ENCODE results near the gene CD59. TPM values are rescaled to one million over a fixed set of nuclear protein-coding genes. Genes with fewer than 3 reads are reported as not detected.
"Not testable (repeated sequence)": the region's sequence is repeated elsewhere in the genome, so short reads cannot be mapped to it uniquely, and the experiment has no call there.

Gene CD59
- total RNA-seq, 2 donors from 2014 or later: 78.1 to 147 TPM

GRCh38 chr11:33665350-33666106 is 70.7 kb downstream of the CD59 start:
- H3K4me3 Mint-ChIP-seq: no peak overlapping the region
- ATAC-seq (replicated peaks): no peak
- no peaks in the 10 kb centered on the region for H3K9me3 Mint-ChIP-seq
- peaks cover 21% of the 10 kb centered on the region for H3K27me3 Mint-ChIP-seq
- no peaks in the 10 kb centered on the region for H3K4me1 Mint-ChIP-seq
- H3K27ac Mint-ChIP-seq: no peak overlapping the region
- H3K36me3 Mint-ChIP-seq (ENCODE audit: low read depth): no peaks in the 10 kb centered on the region

- Mint-ChIP-seq H3K27ac (no peak overlapping the region), H3K4me1 (no peaks in the 10 kb centered on the region), H3K36me3 (ENCODE audit: low read depth) (no peaks in the 10 kb centered on the region), H3K9me3 (no peaks in the 10 kb centered on the region), H3K27me3 (peaks cover 21% of the 10 kb centered on the region), H3K4me3 (no peak overlapping the region)
- ATAC-seq (replicated peaks): no peak
Measured at GRCh38 chr11:33664827-33665226, 71.4 kb downstream of the CD59 start.

- Mint-ChIP-seq H3K4me1 (no peaks in the 10 kb centered on the region), H3K36me3 (ENCODE audit: low read depth) (no peaks in the 10 kb centered on the region), H3K9me3 (no peaks in the 10 kb centered on the region), H3K27ac (no peak overlapping the region), H3K4me3 (no peak overlapping the region), H3K27me3 (peaks cover 24% of the 10 kb centered on the region)
- ATAC-seq (replicated peaks): no peak
Measured at GRCh38 chr11:33664166-33664565, 72.1 kb downstream of the CD59 start.

- no peak for ATAC-seq (replicated peaks)
- H3K27me3 Mint-ChIP-seq: peaks cover 19% of the 10 kb centered on the region
- H3K27ac Mint-ChIP-seq: no peak overlapping the region
- H3K4me1 Mint-ChIP-seq: no peaks in the 10 kb centered on the region
- H3K9me3 Mint-ChIP-seq: no peaks in the 10 kb centered on the region
- no peak overlapping the region for H3K4me3 Mint-ChIP-seq
- H3K36me3 Mint-ChIP-seq (ENCODE audit: low read depth): no peaks in the 10 kb centered on the region
Measured at GRCh38 chr11:33663121-33663520, 73.1 kb downstream of the CD59 start.

GRCh38 chr11:33661526-33661925 is 74.7 kb downstream of the CD59 start:
- not testable (repeated sequence) for H3K4me3 Mint-ChIP-seq; H3K4me1 Mint-ChIP-seq; H3K9me3 Mint-ChIP-seq; H3K36me3 Mint-ChIP-seq (ENCODE audit: low read depth); H3K27ac Mint-ChIP-seq; ATAC-seq (replicated peaks)
- H3K27me3 Mint-ChIP-seq: peaks cover 19% of the 10 kb centered on the region

- Mint-ChIP-seq H3K27ac (no peak overlapping the region), H3K4me1 (no peaks in the 10 kb centered on the region), H3K9me3 (no peaks in the 10 kb centered on the region), H3K27me3 (peaks cover 19% of the 10 kb centered on the region), H3K36me3 (ENCODE audit: low read depth) (no peaks in the 10 kb centered on the region), H3K4me3 (no peak overlapping the region)
- ATAC-seq (replicated peaks): no peak
Measured at GRCh38 chr11:33660962-33661361, 75.3 kb downstream of the CD59 start.

GRCh38 chr11:33659370-33660139 is 76.7 kb downstream of the CD59 start:
- no peak for ATAC-seq (replicated peaks)
- H3K9me3 Mint-ChIP-seq: no peaks in the 10 kb centered on the region
- no peak overlapping the region for H3K27ac Mint-ChIP-seq
- no peaks in the 10 kb centered on the region for H3K4me1 Mint-ChIP-seq
- no peak overlapping the region for H3K4me3 Mint-ChIP-seq
- no peaks in the 10 kb centered on the region for H3K36me3 Mint-ChIP-seq (ENCODE audit: low read depth)
- peaks cover 22% of the 10 kb centered on the region for H3K27me3 Mint-ChIP-seq

- peaks cover 21% of the 10 kb centered on the region for H3K27me3 Mint-ChIP-seq
- H3K36me3 Mint-ChIP-seq (ENCODE audit: low read depth): no peaks in the 10 kb centered on the region
- H3K9me3 Mint-ChIP-seq: no peaks in the 10 kb centered on the region
- H3K4me3 Mint-ChIP-seq: no peak overlapping the region
- no peak overlapping the region for H3K27ac Mint-ChIP-seq
- no peak for ATAC-seq (replicated peaks)
- no peaks in the 10 kb centered on the region for H3K4me1 Mint-ChIP-seq
Measured at GRCh38 chr11:33658195-33658900, 77.9 kb downstream of the CD59 start.

GRCh38 chr11:33657757-33658156 is 78.5 kb downstream of the CD59 start:
- Mint-ChIP-seq H3K27me3 (peaks cover 23% of the 10 kb centered on the region), H3K36me3 (ENCODE audit: low read depth) (no peaks in the 10 kb centered on the region), H3K4me1 (no peaks in the 10 kb centered on the region), H3K4me3 (no peak overlapping the region), H3K27ac (no peak overlapping the region), H3K9me3 (no peaks in the 10 kb centered on the region)
- ATAC-seq (replicated peaks): no peak

GRCh38 chr11:33656768-33657167 is 79.5 kb downstream of the CD59 start:
- Mint-ChIP-seq H3K36me3 (ENCODE audit: low read depth) (no peaks in the 10 kb centered on the region), H3K9me3 (no peaks in the 10 kb centered on the region), H3K27me3 (peaks cover 23% of the 10 kb centered on the region), H3K27ac (no peak overlapping the region), H3K4me1 (no peaks in the 10 kb centered on the region), H3K4me3 (no peak overlapping the region)
- ATAC-seq (replicated peaks): no peak

GRCh38 chr11:33655842-33656600 is 80.2 kb downstream of the CD59 start:
- H3K27ac Mint-ChIP-seq: peak overlapping the region; percentile 12
- no peaks in the 10 kb centered on the region for H3K36me3 Mint-ChIP-seq (ENCODE audit: low read depth)
- no peak overlapping the region for H3K4me3 Mint-ChIP-seq
- peaks cover 23% of the 10 kb centered on the region for H3K27me3 Mint-ChIP-seq
- no peaks in the 10 kb centered on the region for H3K4me1 Mint-ChIP-seq
- no peak for ATAC-seq (replicated peaks)
- H3K9me3 Mint-ChIP-seq: no peaks in the 10 kb centered on the region

- H3K27ac Mint-ChIP-seq: no peak overlapping the region
- no peaks in the 10 kb centered on the region for H3K36me3 Mint-ChIP-seq (ENCODE audit: low read depth)
- H3K4me1 Mint-ChIP-seq: no peaks in the 10 kb centered on the region
- no peak overlapping the region for H3K4me3 Mint-ChIP-seq
- no peaks in the 10 kb centered on the region for H3K9me3 Mint-ChIP-seq
- ATAC-seq (replicated peaks): peak; percentile 35
- peaks cover 30% of the 10 kb centered on the region for H3K27me3 Mint-ChIP-seq
Measured at GRCh38 chr11:33654594-33654993, 81.6 kb downstream of the CD59 start.

All from activated T-helper 17 cell treated with anti-CD3 and anti-CD28 coated beads, Interleukin-2, amount 50 U/mL, for 72 hours (primary cell).